Tibial nerve (tissue), 4 donors: ENCODE results near the gene FBLL1.

Experiments used
- EP300 ChIP-seq, 2 donors: sonication (generic); formaldehyde crosslinking; IDR thresholded peaks; one replicate each; pipeline ENCODE4 v1.6.1; 2017; ENCODE audit warnings: antibody characterized with exemption in 2 of 2, mild to moderate bottlenecking in 1 of 2
- POLR2A ChIP-seq, 2 donors: fragments of 450-650 bp; IDR thresholded peaks; one replicate each; pipeline ENCODE4 v1.6.1; 2017; ENCODE audit warnings: antibody characterized with exemption in 2 of 2, mild to moderate bottlenecking in 2 of 2, moderate library complexity in 2 of 2
- TF ChIP-seq, protein P1 (sequence below), 5 experiments: fragments of 200-600 bp in 3 of 5; fragments of 450-650 bp in 2 of 5; sonication (generic) in 3 of 5; IDR thresholded peaks; one replicate each; pipeline ENCODE4 v1.5.1; 2016 to 2019; ENCODE audit warnings: antibody characterized with exemption in 5 of 5, mild to moderate bottlenecking in 3 of 5, moderate library complexity in 2 of 5

DNA sequence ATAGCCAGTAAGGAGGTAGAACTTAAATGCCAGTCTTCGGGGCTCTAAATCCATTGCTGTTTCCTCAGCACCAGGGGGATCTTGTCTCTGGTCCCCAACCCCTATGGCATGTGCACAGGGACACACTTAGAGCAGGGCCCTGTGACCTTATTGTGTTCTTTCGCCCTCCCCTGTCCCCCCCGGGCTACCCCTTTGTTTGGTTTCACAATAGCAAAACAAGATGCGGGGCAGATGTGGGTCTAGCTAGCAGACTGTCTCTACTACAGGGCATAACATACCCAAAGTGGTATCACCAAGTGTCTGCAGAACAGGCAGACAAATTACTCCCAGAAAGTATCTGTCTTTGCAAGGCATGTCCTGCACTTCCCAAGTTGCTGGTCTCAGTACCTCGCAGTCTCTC, 2.1 kb downstream of the FBLL1 start:
- TF ChIP-seq, protein P1, sequence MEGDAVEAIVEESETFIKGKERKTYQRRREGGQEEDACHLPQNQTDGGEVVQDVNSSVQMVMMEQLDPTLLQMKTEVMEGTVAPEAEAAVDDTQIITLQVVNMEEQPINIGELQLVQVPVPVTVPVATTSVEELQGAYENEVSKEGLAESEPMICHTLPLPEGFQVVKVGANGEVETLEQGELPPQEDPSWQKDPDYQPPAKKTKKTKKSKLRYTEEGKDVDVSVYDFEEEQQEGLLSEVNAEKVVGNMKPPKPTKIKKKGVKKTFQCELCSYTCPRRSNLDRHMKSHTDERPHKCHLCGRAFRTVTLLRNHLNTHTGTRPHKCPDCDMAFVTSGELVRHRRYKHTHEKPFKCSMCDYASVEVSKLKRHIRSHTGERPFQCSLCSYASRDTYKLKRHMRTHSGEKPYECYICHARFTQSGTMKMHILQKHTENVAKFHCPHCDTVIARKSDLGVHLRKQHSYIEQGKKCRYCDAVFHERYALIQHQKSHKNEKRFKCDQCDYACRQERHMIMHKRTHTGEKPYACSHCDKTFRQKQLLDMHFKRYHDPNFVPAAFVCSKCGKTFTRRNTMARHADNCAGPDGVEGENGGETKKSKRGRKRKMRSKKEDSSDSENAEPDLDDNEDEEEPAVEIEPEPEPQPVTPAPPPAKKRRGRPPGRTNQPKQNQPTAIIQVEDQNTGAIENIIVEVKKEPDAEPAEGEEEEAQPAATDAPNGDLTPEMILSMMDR (IDR thresholded peaks at IDR 0.05), result no peak
- TF ChIP-seq POLR2A (IDR thresholded peaks at IDR 0.05), result no peak
- TF ChIP-seq EP300 (IDR thresholded peaks at IDR 0.05), result no peak
